SK-N-SH (cell line): ENCODE data around the gene PPP1R14B. TPM values are rescaled to one million over a fixed set of nuclear protein-coding genes. Genes with fewer than 3 reads are reported as not detected.
A peak's percentile ranks its signal among the peaks of the same experiment; 100 is the strongest.

Source experiments
- CTCF ChIA-PET: fragments of 300-600, 350-600 bp; formaldehyde crosslinking; extraction: SDS; loops from one replicate; lab custom pipeline; 2021; lab: Yijun Ruan, JAX
- POLR2A ChIA-PET: fragments of 350-600 bp; sonication (Branson Sonifier 250); formaldehyde crosslinking; extraction: SDS; loops from one replicate; lab custom pipeline; 2020; ENCODE audit warnings: antibody characterized with exemption, inconsistent platforms; lab: Yijun Ruan, JAX
- DNase-seq: peaks from one replicate; pipeline ENCODE4 v3.0.0; 2012
- H2AFZ ChIP-seq: fragments of 200-600 bp; sonication (generic); 2 replicates; pipeline ENCODE4 v1.8.1; 2016; ENCODE audit warnings: antibody characterized with exemption, mild to moderate bottlenecking, low read depth
- H3F3A ChIP-seq: fragments of 200-600 bp; sonication (generic); replicated peaks from 2 replicates; pipeline ENCODE3; 2016; ENCODE audit warnings: antibody characterized with exemption, mild to moderate bottlenecking; ENCODE audit not compliant: insufficient read depth
- H3K27ac ChIP-seq, 2 experiments: fragments of 200-500 bp in 1 of 2; fragments of 200-600 bp in 1 of 2; sonication (Bioruptor generic) in 1 of 2; sonication (generic), shearing (Covaris generic) in 1 of 2; 2 replicates each; pipeline versions ENCODE4 v1.5.1 to v1.6.1; 2014 to 2016; ENCODE audit warnings: low read depth in 2 of 2, inconsistent platforms in 1 of 2, low read length in 1 of 2, mild to moderate bottlenecking in 1 of 2, mixed read lengths in 1 of 2
- H3K27me3 ChIP-seq: fragments of 200-600 bp; sonication (generic), shearing (Covaris generic); 2 replicates; pipeline ENCODE4 v1.6.1; 2016; ENCODE audit warnings: mixed run types; ENCODE audit not compliant: insufficient read depth
- H3K36me3 ChIP-seq, 2 experiments: fragments of 200-500 bp in 1 of 2; fragments of 200-600 bp in 1 of 2; sonication (Bioruptor generic) in 1 of 2; sonication (generic) in 1 of 2; replicated peaks in 1 of 2; 2 replicates each; pipeline versions ENCODE3 to v1.5.1; 2014 to 2016; ENCODE audit warnings: low read length in 1 of 2, mild to moderate bottlenecking in 1 of 2; ENCODE audit not compliant: insufficient read depth in 2 of 2, control insufficient read depth in 1 of 2
- H3K4me1 ChIP-seq, 2 experiments: fragments of 200-500 bp in 1 of 2; fragments of 200-600 bp in 1 of 2; sonication (Bioruptor generic) in 1 of 2; sonication (generic), shearing (Covaris generic) in 1 of 2; 2 replicates each; pipeline versions ENCODE4 v1.5.1 to v1.6.1; 2014 to 2016; ENCODE audit warnings: low read depth in 1 of 2, low read length in 1 of 2, mixed run types in 1 of 2; ENCODE audit not compliant: insufficient read depth in 2 of 2, control insufficient read depth in 1 of 2
- H3K4me2 ChIP-seq: fragments of 200-600 bp; sonication (generic), shearing (Covaris generic); 2 replicates; pipeline ENCODE4 v1.6.1; 2017; ENCODE audit warnings: mixed run types
- H3K4me3 ChIP-seq, 2 experiments: fragments of 200-500 bp in 1 of 2; fragments of 200-600 bp in 1 of 2; sonication (Bioruptor generic) in 1 of 2; sonication (generic), shearing (Covaris generic) in 1 of 2; 2 replicates each; pipeline versions ENCODE4 v1.5.1 to v1.8.1; 2014 to 2016; ENCODE audit warnings: low read depth in 2 of 2, inconsistent platforms in 1 of 2, low read length in 1 of 2, mild to moderate bottlenecking in 1 of 2, mixed read lengths in 1 of 2, moderate library complexity in 1 of 2
- H3K79me2 ChIP-seq: fragments of 200-600 bp; sonication (generic); 2 replicates; pipeline ENCODE4 v1.8.1; 2017; ENCODE audit warnings: mild to moderate bottlenecking; ENCODE audit not compliant: insufficient read depth
- H3K9ac ChIP-seq: fragments of 200-600 bp; sonication (generic); 2 replicates; pipeline ENCODE4 v1.6.1; 2017; ENCODE audit warnings: mixed run types
- H3K9me2 ChIP-seq: fragments of 200-600 bp; sonication (generic); 2 replicates; pipeline ENCODE4 v1.6.1; 2017; ENCODE audit warnings: mixed run types
- H3K9me3 ChIP-seq: fragments of 200-600 bp; sonication (generic); 2 replicates; pipeline ENCODE4 v1.6.1; 2017; ENCODE audit warnings: mixed run types, mild to moderate bottlenecking, moderate library complexity
- H4K20me1 ChIP-seq: fragments of 200-600 bp; sonication (generic); 2 replicates; pipeline ENCODE4 v1.6.1; 2017; ENCODE audit warnings: mild to moderate bottlenecking, mixed run types; ENCODE audit not compliant: insufficient read depth
- EP300 ChIP-seq, 2 experiments: IDR thresholded peaks; 2 replicates each; pipeline versions ENCODE4 v1.4.0 to v1.6.1; 2012; ENCODE audit warnings: borderline replicate concordance in 1 of 2, low read depth in 1 of 2, low read length in 1 of 2
- EZH2phosphoT487 ChIP-seq: fragments of 200-600 bp; sonication (generic); IDR thresholded peaks from 2 replicates; pipeline ENCODE4 v1.6.1; 2017; ENCODE audit warnings: low read depth, mixed run types, mild to moderate bottlenecking, antibody characterized with exemption, moderate library complexity, borderline replicate concordance
- FOXM1 ChIP-seq: IDR thresholded peaks from 2 replicates; pipeline ENCODE4 v1.4.0; 2012; ENCODE audit warnings: low read depth, mild to moderate bottlenecking
- GABPA ChIP-seq: IDR thresholded peaks from 2 replicates; pipeline ENCODE4 v1.4.0; 2012; ENCODE audit warnings: low read depth, mild to moderate bottlenecking
- GATA2 ChIP-seq: sonication (generic); formaldehyde crosslinking; IDR thresholded peaks from 2 replicates; pipeline ENCODE4 v1.5.0; 2020; ENCODE audit warnings: mild to moderate bottlenecking, missing genetic modification reagents
- JUND ChIP-seq: IDR thresholded peaks from 2 replicates; pipeline ENCODE4 v1.4.0; 2012
- MEF2A ChIP-seq: IDR thresholded peaks from 2 replicates; pipeline ENCODE4 v1.4.0; 2012; ENCODE audit warnings: low read depth, borderline replicate concordance
- NFIC ChIP-seq: IDR thresholded peaks from 2 replicates; pipeline ENCODE4 v1.4.0; 2012; ENCODE audit warnings: borderline replicate concordance
- POLR2AphosphoS5 ChIP-seq: IDR thresholded peaks from 2 replicates; pipeline ENCODE4 v1.6.1; 2012; ENCODE audit warnings: low read depth, low read length
- RAD21 ChIP-seq: IDR thresholded peaks from 2 replicates; pipeline ENCODE4 v1.6.1; 2012; ENCODE audit warnings: mild to moderate bottlenecking, low read length
- RCOR1 ChIP-seq: fragments of 150-350 bp; IDR thresholded peaks from 2 replicates; pipeline ENCODE4 v1.6.1; 2017; ENCODE audit warnings: antibody characterized with exemption, low read length
- RXRA ChIP-seq: IDR thresholded peaks from 2 replicates; pipeline ENCODE4 v1.4.0; 2012; ENCODE audit warnings: low read depth, mild to moderate bottlenecking, borderline replicate concordance
- SMC3 ChIP-seq: IDR thresholded peaks from 2 replicates; pipeline ENCODE4 v1.6.1; 2012; ENCODE audit warnings: low read depth, low read length, improper control_type of control experiment
- TCF12 ChIP-seq: IDR thresholded peaks from 2 replicates; pipeline ENCODE4 v1.4.0; 2012
- TEAD4 ChIP-seq: IDR thresholded peaks from 2 replicates; pipeline ENCODE4 v1.4.0; 2012; ENCODE audit warnings: mild to moderate bottlenecking, borderline replicate concordance; ENCODE audit not compliant: insufficient read depth
- USF2 ChIP-seq: fragments of 150-350 bp; IDR thresholded peaks from 2 replicates; pipeline ENCODE4 v1.6.1; 2017; ENCODE audit warnings: antibody characterized with exemption, low read length, low read depth, borderline replicate concordance
- WGBS: methylation state at CpG from one replicate; pipeline ENCODE4 v1.1.6; 2017; ENCODE audit warnings: low lambda C conversion rate; 5-methylcytosine and 5-hydroxymethylcytosine counted together
- polyA plus RNA-seq, 3 experiments: library from polyadenylated mRNA; depleted of rRNA; stranded (reverse); fragments of >200 nt; gene quantifications; 2 replicates each; pipeline ENCODE4 v1.2.3, GENCODE V29; 2012
- TF ChIP-seq, protein P1 (sequence below): IDR thresholded peaks from 2 replicates; pipeline ENCODE4; 2012
- TF ChIP-seq, protein P2 (sequence below): IDR thresholded peaks from 2 replicates; pipeline ENCODE4 v1.4.0; 2012; ENCODE audit warnings: low read depth, borderline replicate concordance

PPP1R14B gene
- polyA plus RNA-seq, 1 of the 3 experiments (the other 2 are of a cell fraction), result 523 TPM

DNA sequence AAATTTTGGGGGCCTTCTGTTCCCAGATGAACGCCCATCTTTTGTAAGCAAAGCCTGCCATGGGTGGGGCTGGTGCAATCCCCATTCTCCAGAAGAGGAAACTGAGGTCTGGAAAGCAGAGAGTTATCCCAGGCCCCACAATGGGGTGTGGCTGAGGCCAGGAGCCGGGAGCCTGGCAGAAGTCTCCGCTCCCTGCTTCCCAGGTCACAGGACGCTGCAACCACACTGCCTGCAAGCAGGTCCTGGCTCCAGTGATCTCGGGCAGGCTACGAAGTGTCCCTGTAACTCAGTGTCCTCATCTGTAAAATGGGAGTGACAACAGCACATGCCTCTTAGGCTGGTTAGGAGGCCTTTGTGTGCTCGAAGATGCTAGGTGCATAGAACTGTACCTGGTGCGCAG lies 6.3 kb upstream of the PPP1R14B start:
- H3K79me2 ChIP-seq, result peaks cover 30% of the 10 kb centered on the region
- peaks cover 10 to 25% of the 10 kb centered on the region in 2 experiments; a peak in 2 of 4 replicates for H3K4me1 ChIP-seq
- peak overlapping the region; percentile 96 for H3K4me2 ChIP-seq
- DNase-seq, result no peak
- H3K27ac ChIP-seq, result no peak overlapping the region; a peak in 1 of 4 replicates
- H3K9me2 ChIP-seq, result no peaks in the 10 kb centered on the region
- no peak overlapping the region for H2AFZ ChIP-seq
- no peak overlapping the region; the same call in 1 of the 2 replicates for H3K9ac ChIP-seq
- CTCF ChIA-PET, result interaction anchor here (1.4 to 4.6 kb wide), 7 partner anchors 10 to 50 kb away, joined by 4 to 119 read pairs (median 17); partner anchors contain the start of genes BAD, ESRRA, GPR137 and VEGFB
- POLR2A ChIA-PET, result interaction anchor here (0.9 to 12.4 kb wide), 3 partner anchors 9 to 17 kb away, joined by 3 to 112 read pairs (median 34); no protein-coding TSS in a partner anchor
- no peaks in the 10 kb centered on the region for H3K9me3 ChIP-seq
- H3K36me3 ChIP-seq, result peaks cover 10 to 24% of the 10 kb centered on the region in 2 experiments
- peaks cover 3% of the 10 kb centered on the region for H3F3A ChIP-seq
- H3K4me3 ChIP-seq, result peak overlapping the region; percentile 88 to 90; a peak in 2 of 4 replicates
- H3K27me3 ChIP-seq, result no peaks in the 10 kb centered on the region
- TF ChIP-seq RAD21 (no peak), TEAD4 (no peak), RXRA (no peak), USF2 (no peak), EP300 (IDR thresholded peaks at IDR 0.05; ENCODE audit: borderline replicate concordance in 1 of 2, low read depth in 1 of 2, low read length in 1 of 2) (no peak)
- peaks cover 14% of the 10 kb centered on the region for H4K20me1 ChIP-seq
- WGBS, result 85% methylated on average over 7 of the region's 8 CpGs

DNA sequence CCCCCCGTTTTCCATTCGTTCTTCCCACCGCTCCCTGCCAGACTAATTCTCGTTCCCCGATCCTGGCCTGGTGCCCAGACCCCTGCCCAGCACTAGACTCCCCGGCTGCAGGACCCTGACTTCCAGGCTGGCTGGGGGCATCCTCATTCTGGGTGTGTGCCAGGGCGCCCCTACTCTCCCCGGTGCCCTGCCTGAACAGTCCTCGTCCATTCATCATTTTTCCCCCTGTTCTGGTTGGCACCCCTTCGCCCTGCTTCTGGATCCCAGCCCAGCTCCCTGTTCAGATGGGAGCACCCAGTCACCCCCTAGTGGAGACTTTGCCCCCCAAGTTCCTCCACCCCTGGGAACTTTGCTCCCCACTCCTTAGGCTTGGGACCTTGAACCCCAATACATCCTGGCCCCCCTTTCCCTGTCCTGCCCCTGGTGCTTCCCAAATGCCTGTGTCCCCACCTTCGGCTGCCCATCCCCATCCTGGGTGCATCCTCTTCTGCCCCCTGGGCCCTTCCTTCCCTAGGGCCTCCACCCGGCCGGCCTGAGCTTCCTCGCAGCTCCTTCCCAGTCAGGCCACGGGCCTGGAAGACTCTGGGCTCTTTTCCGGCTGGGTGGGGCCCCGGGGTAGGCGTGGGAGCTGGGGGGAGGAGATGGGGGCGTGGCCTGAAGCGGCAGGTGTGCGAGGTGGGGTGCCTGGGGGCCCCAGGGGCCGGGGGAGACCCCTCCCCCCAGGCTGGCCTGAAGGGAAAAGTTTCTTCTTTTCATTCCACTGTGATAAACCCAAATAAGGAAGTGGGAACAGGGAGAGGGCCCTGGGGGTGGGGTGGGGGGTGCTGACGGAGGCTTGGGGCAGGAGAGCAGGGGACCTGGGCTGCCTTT lies 5.5 kb upstream of the PPP1R14B start:
- 12% methylated on average over 22 of the region's 23 CpGs for WGBS
- H3K36me3 ChIP-seq, result peaks cover 10 to 24% of the 10 kb centered on the region in 2 experiments
- H2AFZ ChIP-seq, result 0 out of 2 replicates have a peak overlapping the region, but pooled peaks have one; percentile 51
- DNase-seq, result peak; percentile 75
- H3K27me3 ChIP-seq, result no peaks in the 10 kb centered on the region
- H3K9ac ChIP-seq, result peak overlapping the region; percentile 82
- H3K4me2 ChIP-seq, result peak overlapping the region; percentile 96
- peaks cover 14% of the 10 kb centered on the region for H4K20me1 ChIP-seq
- POLR2A ChIA-PET, result interaction anchor here (0.5 to 12.4 kb wide), 7 partner anchors 9 to 58 kb away, joined by 3 to 112 read pairs (median 4); no protein-coding TSS in a partner anchor
- H3K4me3 ChIP-seq, result peak overlapping the region; percentile 88 to 90
- CTCF ChIA-PET, result interaction anchor here (0.6 to 4.6 kb wide), 23 partner anchors 10 to 1460 kb away, joined by 3 to 119 read pairs (median 5); partner anchors contain the start of genes BAD, ESRRA, FKBP2 and GPR137
- peaks cover 10 to 30% of the 10 kb centered on the region in 2 experiments; a peak in 2 of 4 replicates for H3K4me1 ChIP-seq
- H3K27ac ChIP-seq, result peak overlapping the region; percentile 32 to 70
- H3F3A ChIP-seq, result peaks cover 3% of the 10 kb centered on the region
- H3K9me3 ChIP-seq, result no peaks in the 10 kb centered on the region
- H3K79me2 ChIP-seq, result peaks cover 30% of the 10 kb centered on the region
- H3K9me2 ChIP-seq, result no peaks in the 10 kb centered on the region
- TF ChIP-seq GATA2 (no peak), USF2 (no peak), TCF12 (no peak), NFIC (peak; percentile 41), EZH2phosphoT487 (no peak), FOXM1 (no peak), RCOR1 (no peak), JUND (no peak), MEF2A (no peak), RXRA (no peak), SMC3 (no peak), POLR2AphosphoS5 (peak; percentile 56; the same call in 1 of the 2 replicates), GABPA (no peak)
- TF ChIP-seq, protein P1, sequence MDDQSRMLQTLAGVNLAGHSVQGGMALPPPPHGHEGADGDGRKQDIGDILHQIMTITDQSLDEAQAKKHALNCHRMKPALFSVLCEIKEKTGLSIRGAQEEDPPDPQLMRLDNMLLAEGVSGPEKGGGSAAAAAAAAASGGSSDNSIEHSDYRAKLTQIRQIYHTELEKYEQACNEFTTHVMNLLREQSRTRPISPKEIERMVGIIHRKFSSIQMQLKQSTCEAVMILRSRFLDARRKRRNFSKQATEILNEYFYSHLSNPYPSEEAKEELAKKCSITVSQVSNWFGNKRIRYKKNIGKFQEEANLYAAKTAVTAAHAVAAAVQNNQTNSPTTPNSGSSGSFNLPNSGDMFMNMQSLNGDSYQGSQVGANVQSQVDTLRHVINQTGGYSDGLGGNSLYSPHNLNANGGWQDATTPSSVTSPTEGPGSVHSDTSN, result no peak
- TF ChIP-seq, protein P2, sequence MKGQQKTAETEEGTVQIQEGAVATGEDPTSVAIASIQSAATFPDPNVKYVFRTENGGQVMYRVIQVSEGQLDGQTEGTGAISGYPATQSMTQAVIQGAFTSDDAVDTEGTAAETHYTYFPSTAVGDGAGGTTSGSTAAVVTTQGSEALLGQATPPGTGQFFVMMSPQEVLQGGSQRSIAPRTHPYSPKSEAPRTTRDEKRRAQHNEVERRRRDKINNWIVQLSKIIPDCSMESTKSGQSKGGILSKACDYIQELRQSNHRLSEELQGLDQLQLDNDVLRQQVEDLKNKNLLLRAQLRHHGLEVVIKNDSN, result no peak
